NCI-H460 (cell line): ENCODE data around the gene SLC15A4. TPM values are rescaled to one million over a fixed set of nuclear protein-coding genes. Genes with fewer than 3 reads are reported as not detected.

Experiments used
- DNase-seq: peaks from one replicate; pipeline ENCODE4 v3.0.0-alpha.2; 2016; ENCODE audit warnings: low read depth; ENCODE audit errors: extremely low read depth
- total RNA-seq: library from RNA; depleted of rRNA; stranded (reverse); fragments of >200 nt; shearing (Covaris generic); gene quantifications from 2 replicates; pipeline ENCODE4 v1.2.3, GENCODE V29; 2014; rRNA removed

SLC15A4 gene
- total RNA-seq, 1 experiment from 2014 or later = 25.1 TPM

GRCh38 chr12:128763395-128763794 lies 60.4 kb downstream of the SLC15A4 start:
- DNase-seq = no peak

GRCh38 chr12:128761379-128761790 lies 62.4 kb downstream of the SLC15A4 start:
- DNase-seq = no peak

- no peak for DNase-seq
Measured at GRCh38 chr12:128755566-128755965, 68.2 kb downstream of the SLC15A4 start.

GRCh38 chr12:128754275-128754674 lies 69.5 kb downstream of the SLC15A4 start:
- no peak for DNase-seq

GRCh38 chr12:128753438-128753837 lies 70.3 kb downstream of the SLC15A4 start:
- DNase-seq = no peak

- no peak for DNase-seq
Measured at GRCh38 chr12:128752386-128752785, 71.4 kb downstream of the SLC15A4 start.

- DNase-seq = no peak
Measured at GRCh38 chr12:128747441-128747840, 76.3 kb downstream of the SLC15A4 start.

GRCh38 chr12:128745772-128746689 lies 77.7 kb downstream of the SLC15A4 start:
- no peak for DNase-seq

- no peak for DNase-seq
Measured at GRCh38 chr12:128743916-128744315, 79.8 kb downstream of the SLC15A4 start.

Other genes starting within 250 kb of the SLC15A4 start
- not detected in 2 replicates for gene GLT1D1, start 29.5 kb upstream of the SLC15A4 start, total RNA-seq